WERI-Rb-1 (cell line): ENCODE measurements around the gene CRIP1.
A peak's percentile ranks its signal among the peaks of the same experiment; 100 is the strongest.

ENCODE experiments used
- DNase-seq: peaks from one replicate; pipeline ENCODE4 v3.0.0-alpha.2; 2020
- H3K27ac ChIP-seq: fragments of 250-450 bp; sonication (Bioruptor Pico); 2 replicates; pipeline ENCODE4 v1.5.1; 2020; ENCODE audit warnings: mild to moderate bottlenecking, moderate library complexity
- H3K27me3 ChIP-seq: fragments of 250-450 bp; sonication (Bioruptor Pico); 2 replicates; pipeline ENCODE4 v1.5.1; 2021; ENCODE audit warnings: mild to moderate bottlenecking, low read depth, moderate library complexity; ENCODE audit not compliant: insufficient read depth, severe bottlenecking
- H3K36me3 ChIP-seq: fragments of 250-450 bp; sonication (Bioruptor Pico); 2 replicates; pipeline ENCODE4 v1.5.1; 2020; ENCODE audit warnings: mild to moderate bottlenecking, moderate library complexity
- H3K4me3 ChIP-seq: 2 replicates; pipeline ENCODE4 v1.5.1; 2011; ENCODE audit warnings: low read depth, mild to moderate bottlenecking, control low read depth, low read length
- H3K9me3 ChIP-seq: fragments of 250-450 bp; sonication (Bioruptor Pico); 2 replicates; pipeline ENCODE4 v1.5.1; 2021; ENCODE audit warnings: mild to moderate bottlenecking, moderate library complexity; ENCODE audit not compliant: severe bottlenecking
- TF ChIP-seq, protein P1 (sequence below): IDR thresholded peaks from 2 replicates; pipeline ENCODE4 v1.5.1; 2011; ENCODE audit warnings: low read depth, mild to moderate bottlenecking, control low read depth, inconsistent platforms, low read length

Gene CRIP1

DNA sequence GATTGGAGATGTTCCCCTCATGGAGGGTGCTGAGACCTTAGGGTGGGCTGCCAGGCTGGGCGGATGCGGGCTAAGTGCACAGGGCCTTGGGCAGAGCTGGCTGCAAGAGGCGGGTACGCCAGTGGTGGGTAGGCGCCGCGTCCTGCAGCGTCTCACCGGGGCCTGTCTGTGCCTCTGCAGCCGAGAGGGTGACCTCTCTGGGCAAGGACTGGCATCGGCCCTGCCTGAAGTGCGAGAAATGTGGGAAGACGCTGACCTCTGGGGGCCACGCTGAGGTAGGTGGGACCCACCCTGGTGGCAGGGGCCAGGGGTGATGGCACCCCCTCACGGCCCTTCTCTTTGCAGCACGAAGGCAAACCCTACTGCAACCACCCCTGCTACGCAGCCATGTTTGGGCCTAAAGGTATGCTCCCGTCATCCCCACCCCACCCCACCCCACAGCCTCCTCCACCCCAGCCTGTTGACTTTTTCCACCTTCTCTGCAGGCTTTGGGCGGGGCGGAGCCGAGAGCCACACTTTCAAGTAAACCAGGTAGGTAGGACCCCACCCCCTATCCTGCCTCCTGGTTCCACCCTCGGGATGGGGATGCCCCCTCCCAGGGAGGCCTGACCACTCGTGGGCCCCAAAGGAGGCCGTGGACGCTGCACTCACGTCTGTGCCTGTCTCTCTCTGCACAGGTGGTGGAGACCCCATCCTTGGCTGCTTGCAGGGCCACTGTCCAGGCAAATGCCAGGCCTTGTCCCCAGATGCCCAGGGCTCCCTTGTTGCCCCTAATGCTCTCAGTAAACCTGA is 1.5 kb downstream of the CRIP1 start:
- H3K27ac ChIP-seq: peak overlapping the region; percentile 96; the same call in 1 of the 2 replicates

GRCh38 chr14:105488781-105489541 is 2.3 kb downstream of the CRIP1 start:
- Histone ChIP-seq H3K27me3 (no peaks in the 10 kb centered on the region), H3K9me3 (no peaks in the 10 kb centered on the region), H3K4me3 (peak overlapping the region; percentile 84), H3K36me3 (peaks cover 15% of the 10 kb centered on the region), H3K27ac (peak overlapping the region; percentile 96)
- DNase-seq: no peak
- TF ChIP-seq, protein P1, sequence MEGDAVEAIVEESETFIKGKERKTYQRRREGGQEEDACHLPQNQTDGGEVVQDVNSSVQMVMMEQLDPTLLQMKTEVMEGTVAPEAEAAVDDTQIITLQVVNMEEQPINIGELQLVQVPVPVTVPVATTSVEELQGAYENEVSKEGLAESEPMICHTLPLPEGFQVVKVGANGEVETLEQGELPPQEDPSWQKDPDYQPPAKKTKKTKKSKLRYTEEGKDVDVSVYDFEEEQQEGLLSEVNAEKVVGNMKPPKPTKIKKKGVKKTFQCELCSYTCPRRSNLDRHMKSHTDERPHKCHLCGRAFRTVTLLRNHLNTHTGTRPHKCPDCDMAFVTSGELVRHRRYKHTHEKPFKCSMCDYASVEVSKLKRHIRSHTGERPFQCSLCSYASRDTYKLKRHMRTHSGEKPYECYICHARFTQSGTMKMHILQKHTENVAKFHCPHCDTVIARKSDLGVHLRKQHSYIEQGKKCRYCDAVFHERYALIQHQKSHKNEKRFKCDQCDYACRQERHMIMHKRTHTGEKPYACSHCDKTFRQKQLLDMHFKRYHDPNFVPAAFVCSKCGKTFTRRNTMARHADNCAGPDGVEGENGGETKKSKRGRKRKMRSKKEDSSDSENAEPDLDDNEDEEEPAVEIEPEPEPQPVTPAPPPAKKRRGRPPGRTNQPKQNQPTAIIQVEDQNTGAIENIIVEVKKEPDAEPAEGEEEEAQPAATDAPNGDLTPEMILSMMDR: no peak

More for the DNA sequence above, 1.5 kb downstream of the CRIP1 start:
- no peaks in the 10 kb centered on the region for H3K9me3 ChIP-seq
- no peak overlapping the region for H3K4me3 ChIP-seq
- H3K36me3 ChIP-seq: peaks cover 11% of the 10 kb centered on the region
- TF ChIP-seq, protein P1: no peak
- H3K27me3 ChIP-seq: no peaks in the 10 kb centered on the region
- DNase-seq: no peak

DNA sequence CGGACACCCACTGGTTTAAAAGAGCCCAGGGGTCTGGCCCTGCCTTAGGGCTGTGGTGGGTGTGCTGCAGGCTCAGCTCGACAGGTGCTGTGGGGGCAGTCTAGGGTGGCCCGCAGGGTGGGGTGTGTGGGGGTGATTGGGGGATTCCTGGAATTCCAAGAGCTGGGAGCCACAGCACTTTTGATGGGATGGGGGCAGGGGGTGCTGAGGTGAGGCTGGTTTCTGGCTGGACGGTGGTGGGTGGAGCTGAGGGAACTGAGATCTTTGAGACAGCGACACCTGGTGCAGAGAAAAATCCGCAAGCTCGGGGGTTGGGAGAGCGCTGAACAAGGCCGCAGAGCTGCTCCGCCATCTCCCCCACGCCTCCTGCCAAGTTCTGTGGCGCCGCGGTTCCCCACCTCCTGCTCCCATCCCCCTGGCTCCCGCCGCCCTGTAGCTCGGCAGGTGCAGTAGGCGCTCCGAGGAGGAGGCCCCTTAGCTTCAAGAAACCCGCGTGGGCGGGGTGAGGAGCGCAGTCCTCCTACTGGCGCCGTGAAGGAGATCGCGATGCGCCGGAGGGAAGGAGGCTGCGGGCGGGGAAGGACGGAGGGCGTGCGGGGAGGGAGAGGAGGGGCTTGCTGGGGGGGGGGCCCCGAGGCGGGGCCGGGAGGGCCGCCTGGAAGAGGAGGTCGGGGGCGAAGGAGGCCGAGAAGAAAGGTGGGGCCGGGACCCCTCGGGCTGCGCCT is 3.0 kb downstream of the CRIP1 start:
- TF ChIP-seq, protein P1: peak; percentile 87
- H3K36me3 ChIP-seq: peaks cover 19% of the 10 kb centered on the region
- DNase-seq: peak; percentile 91
- no peaks in the 10 kb centered on the region for H3K9me3 ChIP-seq
- peak overlapping the region; percentile 96 for H3K27ac ChIP-seq
- H3K27me3 ChIP-seq: no peaks in the 10 kb centered on the region
- peak overlapping the region; percentile 84 for H3K4me3 ChIP-seq

DNA sequence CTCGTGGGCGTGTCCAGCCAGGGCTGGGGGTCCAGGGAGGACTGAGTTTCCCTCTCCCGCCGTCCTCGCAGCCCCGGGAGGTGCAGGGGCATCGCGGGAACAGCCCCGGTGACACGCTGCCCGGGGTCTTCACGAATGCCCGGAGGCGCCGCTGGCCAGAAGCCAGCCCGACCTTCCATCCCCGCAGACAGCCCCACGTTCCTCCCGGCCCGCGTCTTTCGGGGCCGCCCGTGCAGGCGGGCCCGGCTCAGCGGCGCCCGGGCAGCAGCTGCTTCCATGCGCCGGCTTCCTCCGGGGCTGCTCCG is 3.5 kb downstream of the CRIP1 start:
- H3K27ac ChIP-seq: peak overlapping the region; percentile 96
- no peaks in the 10 kb centered on the region for H3K27me3 ChIP-seq
- H3K4me3 ChIP-seq: peak overlapping the region; percentile 84
- DNase-seq: no peak
- peaks cover 19% of the 10 kb centered on the region for H3K36me3 ChIP-seq
- H3K9me3 ChIP-seq: no peaks in the 10 kb centered on the region
- TF ChIP-seq, protein P1: no peak

DNA sequence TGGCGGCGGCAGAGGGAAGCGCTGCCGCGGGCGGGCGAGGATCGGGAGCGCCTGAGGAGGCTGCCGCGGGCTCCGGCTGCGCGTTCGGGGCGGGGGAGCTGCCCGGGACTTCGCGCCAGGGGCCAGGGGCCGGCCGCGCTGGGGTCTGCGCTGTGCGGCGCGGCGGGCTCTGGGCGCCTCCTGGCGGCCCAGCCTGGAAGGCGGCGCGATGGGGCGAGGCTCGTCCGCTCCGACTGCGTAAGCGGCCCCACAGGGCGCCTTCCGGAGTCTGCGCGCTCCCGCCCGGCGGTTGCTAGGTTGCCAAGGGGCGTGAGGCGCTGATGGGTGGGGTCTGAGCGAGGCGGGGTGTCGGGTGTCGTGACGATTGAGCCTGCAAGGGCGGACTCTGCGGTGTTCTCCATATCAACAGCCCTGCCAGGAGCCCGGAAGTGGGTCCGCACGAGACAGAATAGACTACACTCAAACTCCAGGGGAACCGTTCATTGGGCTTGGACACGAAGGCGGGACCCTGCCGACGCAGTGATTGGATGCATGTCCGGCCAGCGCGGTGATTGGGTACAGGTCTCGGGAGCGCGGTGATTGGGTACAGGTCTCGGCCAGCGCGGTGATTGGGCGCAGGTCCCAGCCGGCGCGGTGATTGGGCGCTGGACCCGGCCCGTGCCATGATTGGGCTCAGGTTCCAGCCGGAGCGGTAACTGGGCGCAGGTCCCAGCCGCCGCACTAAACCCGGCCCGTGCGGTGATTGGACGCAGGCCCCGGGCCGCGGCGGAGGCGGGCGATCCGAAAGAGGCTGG is 4.1 kb downstream of the CRIP1 start, which contains the start of gene TEDC1:
Gene TEDC1 (plus strand): TSS at position 675 of the 794 bp plus-strand sequence. CDS start 130 bp downstream, outside the sequence.
- no peaks in the 10 kb centered on the region for H3K9me3 ChIP-seq
- peak within 1 kb of the TSS; percentile 96 for H3K27ac ChIP-seq
- H3K27me3 ChIP-seq: no peaks in the 10 kb centered on the region
- TF ChIP-seq, protein P1: peak; percentile 81
- peak; percentile 99 for DNase-seq
- H3K4me3 ChIP-seq: peak within 1 kb of the TSS; percentile 84
- H3K36me3 ChIP-seq: peaks cover 19% of the 10 kb centered on the region
